Kasumi-1 (cell line): ENCODE results near the gene STXBP3.
A peak's percentile ranks its signal among the peaks of the same experiment; 100 is the strongest.
"Not testable (repeated sequence)": the region's sequence is repeated elsewhere in the genome, so short reads cannot be mapped to it uniquely, and the experiment has no call there.

Source experiments
- DNase-seq, 2 experiments: peaks; one replicate each; lab custom pipeline; 2025; lab: John Stamatoyannopoulos, UW

Gene STXBP3

DNA sequence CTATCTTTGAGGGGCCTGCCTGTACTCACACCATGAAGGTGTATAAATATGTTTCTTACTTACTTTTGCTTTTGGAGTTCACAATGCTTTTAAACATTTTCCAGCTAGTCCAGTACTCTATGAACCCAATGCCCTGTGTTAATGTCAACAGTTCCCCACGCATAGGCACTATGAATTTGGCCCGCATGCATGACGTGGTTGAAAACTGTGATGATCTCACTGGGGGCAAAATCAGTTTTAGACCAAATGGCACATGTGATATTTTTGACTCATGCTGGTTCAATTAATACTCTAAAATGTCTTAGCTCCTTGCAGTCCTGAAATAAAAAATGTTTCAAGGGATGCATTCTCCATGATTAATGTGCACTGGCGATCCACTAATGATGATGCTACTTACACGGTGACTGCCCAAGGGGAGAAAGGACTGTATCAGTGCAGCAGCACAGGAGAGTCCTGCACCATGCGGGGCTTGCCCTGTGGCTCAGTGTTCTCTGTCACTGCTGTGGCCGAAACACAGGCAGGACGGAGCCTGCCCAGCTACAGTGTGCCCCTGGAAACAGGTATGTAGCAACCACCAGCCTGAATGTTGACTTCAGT is 18.0 kb upstream of the STXBP3 start:
- DNase-seq: no peak

DNA sequence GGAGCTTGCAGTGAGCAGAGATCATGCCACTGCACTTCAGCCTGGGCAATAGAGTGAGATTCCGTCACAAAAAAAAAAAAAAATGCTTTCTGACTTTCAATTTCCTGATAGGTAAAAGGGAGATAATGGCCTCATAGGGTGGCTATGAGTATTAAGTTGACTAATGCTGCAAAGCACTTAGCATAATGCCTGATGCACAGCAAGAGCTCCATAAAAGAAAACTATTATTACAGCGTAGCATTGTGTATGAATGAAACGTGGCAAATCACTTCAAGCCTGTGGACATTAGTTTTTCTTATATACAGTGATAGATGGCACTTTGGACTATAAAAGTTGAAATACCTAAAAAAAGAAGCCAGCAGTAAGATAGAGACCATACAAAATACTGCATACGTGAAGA is 17.0 kb upstream of the STXBP3 start:
- DNase-seq: no peak

DNA sequence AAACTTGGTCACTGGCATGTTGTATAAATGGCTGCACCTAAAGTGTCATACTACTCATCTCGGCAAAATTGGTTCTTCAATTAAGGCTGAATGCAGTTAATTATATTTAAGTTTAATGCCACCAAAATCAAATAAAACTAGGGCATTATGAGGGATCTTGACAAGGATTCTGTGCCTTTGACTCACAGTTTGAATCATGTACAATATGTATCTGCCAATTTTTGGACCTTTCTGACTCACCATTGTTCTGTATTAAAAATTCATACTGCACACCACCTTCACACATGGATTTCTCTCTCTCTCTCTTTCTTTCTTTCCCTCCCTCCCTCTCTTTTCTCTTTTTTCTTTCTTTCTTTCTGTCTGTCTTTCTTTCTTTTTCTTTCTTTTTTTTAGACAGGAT is 14.1 kb upstream of the STXBP3 start:
- no peak for DNase-seq

DNA sequence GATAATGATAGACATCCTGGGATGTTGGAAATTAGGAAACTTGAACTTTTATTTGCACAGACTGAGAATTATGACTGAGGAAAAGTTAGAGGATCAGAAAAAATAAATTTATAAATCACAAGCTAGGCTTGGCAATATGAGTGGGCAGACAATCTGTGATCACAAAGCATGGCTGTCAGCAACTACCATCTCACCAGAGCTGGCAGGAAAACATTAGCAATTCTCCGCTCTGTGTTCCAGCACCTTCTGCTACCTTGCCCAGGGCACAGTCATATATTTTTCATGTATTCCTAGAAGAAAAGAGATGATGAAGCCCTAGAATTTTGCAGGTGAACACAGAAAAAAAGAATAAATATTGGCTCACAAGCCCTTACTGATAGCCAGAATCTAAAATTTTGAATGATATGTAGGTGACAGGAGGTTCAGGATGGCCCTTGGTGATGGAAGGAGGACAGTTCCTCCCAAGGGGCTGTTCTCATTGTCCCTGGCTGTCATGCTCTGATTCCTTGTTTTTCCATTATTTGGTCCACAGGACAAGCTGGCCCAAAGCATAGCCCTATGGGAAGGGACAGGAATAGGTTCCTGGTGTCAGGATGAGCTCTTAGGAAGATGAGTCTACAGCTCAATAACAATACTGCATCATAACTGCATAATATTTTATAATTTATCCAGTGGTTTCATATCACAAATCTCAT is 12.2 kb upstream of the STXBP3 start:
- no peak for DNase-seq

DNA sequence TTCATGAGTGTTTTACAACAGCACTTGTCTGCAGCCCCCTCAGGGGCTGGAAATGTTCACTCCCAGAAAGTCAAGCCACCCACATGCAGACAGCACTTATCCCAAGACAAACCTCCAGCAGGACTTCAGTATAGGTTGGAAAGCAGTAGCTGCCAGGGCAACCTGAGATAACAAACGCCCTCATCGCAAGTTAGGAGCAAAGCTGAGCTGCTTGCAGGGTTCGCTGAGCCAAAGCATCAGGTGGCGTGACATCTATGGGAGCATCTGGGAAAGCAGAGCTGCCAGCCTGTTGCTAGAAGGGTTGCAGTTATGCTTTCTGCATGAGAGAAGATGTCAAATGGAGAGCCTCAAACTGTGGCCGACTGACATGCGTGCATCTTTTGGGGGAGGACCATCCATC is 4.2 kb upstream of the STXBP3 start:
- DNase-seq: no peak

DNA sequence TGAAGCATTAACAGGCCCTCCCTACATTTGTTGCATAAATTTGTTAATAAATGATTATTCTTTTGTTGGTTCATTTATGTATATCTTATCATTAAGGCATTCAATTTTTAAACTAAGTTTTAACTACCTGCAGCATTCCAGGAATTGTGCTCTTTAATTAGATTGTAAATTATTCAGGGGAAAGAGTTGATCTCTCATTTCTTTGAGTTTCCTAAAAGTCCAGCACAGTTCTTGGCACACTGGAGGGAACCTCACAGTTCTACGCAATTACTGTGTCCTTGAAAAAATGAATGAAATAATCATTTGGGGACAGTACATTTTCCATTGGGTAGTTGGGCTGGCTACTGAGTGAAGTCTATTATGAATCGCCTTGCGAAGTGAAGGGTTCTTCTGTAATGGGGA is 493 bp upstream of the STXBP3 start:
- DNase-seq: no peak

DNA sequence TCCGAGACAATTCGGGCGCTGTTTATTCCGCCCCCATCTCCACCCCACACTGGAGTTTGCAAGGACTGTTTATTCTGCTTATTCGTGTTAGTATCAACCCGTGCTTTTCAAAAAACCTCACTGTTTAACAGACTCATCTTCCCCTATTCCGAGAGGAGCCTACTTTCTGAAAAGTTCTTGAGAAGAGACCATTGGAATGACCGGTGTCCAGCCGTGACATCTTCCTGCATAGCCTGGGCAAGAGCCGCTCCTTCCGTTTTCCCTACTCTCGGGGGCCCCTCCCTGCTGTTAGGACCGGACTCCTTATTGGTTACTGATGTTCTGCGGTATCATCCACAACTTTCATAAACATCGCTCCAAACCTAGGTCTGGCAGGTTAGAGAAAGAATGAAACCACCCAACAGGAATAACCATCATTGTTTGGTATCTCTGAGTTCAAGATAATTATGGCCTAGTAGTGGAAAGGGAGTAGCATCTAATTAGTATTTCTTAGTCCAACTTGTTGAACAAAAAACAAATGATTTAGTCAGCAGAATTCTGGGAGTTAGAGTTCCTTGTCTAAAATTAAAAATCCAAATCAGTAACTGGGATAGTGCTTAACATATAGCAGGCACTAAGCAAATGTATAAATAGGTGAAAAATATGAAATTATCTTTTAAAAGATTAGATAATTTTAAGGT is 837 bp downstream of the STXBP3 start:
- peak; percentile 76 to 81 for DNase-seq

DNA sequence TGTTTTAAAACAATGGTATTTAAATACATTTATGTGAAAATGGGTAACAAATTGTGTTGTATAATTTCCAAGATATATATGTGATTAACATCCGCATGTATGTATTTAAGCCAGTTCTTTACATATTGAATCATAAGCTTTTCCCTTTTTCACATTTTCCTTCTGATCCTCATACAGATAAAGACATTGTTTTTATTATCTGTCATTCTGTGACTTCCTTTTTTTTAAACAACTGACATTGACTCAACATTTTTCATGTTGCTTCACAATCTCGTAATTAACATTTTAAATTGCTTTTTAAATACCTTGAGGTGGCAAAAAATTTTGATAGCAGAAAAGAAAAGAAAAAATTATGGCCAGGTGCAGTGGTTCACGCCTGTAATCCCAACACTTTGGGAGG is 1.4 kb downstream of the STXBP3 start:
- DNase-seq: no peak

DNA sequence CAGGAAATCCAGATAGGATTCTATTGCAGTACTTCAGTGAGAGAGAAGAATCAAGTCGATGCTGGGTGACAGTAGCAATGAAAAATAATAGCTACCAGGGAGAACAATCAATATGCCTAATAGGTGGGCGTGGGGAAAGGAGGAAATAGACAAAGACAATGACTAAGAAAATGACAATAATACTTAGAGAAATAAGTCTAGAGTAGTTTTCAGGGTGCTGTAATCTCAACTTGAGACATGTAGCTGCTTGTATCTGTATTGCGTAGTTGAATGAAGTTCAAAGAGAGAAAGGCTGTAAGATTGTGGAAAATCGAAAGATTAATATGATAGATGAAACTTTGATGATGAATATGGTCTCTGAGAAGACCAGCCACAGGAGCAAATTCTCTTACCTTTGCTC is 2.6 kb downstream of the STXBP3 start:
- DNase-seq: no peak

DNA sequence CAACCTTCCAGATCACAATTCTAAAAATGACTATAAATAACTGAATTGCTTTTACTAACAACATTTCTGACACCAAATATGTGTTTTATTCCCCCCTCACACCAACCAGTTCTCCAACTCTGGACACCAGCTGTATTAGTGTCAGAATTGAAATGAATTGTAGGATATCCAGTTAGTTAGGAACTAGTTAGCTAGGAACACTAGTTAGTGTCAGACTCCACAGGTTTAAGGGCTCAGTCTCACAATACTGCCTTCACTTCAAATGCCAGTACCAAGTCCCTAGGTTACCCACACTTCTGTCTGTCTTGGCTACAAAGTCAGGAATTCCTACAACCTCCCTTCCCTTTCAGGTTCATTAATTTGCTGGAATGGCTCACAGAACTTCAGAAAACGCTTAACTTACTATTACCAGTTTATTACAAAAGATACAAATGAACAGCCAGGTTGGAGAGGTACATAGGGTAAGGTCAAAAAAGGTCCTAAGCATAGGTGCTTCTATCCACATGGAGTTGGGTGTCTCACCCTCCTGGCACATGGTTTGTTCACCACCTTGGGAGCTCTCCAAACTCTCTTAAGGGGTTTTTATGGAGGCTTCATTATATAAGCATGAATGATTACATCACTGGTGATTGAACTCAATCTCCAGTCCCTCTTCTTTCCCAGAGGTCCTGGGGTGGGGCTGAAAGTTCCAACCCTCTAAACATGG is 4.2 kb downstream of the STXBP3 start:
- no peak for DNase-seq

DNA sequence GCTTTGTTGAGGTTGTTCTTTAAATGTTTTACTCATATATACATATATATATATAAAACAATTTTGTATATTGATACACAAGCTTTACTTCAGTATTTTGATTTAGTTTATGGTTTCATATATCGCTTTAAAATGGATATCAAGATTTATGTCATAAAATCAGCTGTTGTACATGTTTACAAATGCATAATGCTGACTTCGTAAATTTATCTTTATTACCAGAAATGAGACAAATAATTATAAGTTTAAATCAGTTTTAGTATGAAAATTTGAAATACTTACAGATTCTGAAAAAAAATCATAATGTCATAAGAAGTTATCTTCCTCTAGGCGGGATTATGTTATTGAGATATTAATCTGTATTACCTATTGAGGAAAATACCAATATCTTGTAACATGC is 6.9 kb downstream of the STXBP3 start:
- no peak for DNase-seq

DNA sequence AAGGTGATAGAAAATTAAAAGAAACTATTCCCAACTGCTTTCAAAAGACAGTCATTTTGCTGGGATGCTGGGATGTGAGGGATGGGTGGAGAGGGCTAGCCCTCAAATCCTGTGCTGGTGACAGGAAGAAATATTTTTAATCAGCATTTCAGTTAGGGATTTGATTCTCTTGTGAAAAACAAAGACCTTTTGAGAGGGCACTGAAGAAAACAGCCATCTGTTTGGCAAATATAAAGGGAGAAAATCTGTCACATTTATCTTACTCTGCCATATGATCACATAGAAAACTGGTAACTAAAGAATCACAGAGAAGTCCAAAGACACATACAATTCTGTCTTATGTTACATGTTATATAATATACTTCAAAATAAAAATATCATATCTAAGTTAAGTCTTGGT is 12.3 kb downstream of the STXBP3 start:
- DNase-seq: no peak

DNA sequence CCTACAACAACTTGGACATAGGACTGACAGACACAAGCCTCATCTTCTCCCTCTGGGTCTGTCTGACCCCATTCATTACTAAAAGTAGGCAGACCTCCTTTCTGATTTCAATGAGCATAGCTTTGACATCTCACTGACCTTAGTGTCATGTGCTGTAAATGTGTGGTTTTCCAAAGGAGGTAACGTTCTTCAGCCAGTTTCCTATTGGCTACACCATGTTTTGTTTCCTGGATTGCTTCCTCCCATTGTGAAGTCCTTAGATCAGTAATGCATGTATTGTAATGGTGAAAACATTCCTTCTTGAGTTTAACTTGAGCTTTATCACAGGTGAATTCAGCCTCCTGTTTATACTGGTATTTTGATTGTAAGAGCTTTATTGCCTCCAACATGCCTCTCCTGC is 20.6 kb downstream of the STXBP3 start:
- no peak for DNase-seq

DNA sequence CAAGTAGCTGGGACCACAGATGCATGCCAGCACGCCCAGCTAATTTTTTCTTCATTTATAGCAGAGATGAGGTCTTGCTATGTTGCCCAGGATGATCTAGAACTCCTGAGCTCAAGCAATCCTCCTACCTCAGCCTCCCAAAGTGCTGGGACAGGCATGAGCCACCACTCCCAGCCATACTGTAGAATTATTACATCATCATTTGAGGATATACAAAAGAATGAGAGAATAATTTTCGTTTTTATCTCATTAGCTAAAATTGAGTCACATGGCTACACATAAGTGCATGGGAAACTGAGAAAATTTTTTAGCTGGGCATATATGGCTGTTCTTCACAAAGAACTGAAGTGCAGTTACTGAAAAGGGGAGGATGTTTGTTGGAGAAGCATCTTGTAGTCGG is 21.2 kb downstream of the STXBP3 start:
- no peak for DNase-seq

DNA sequence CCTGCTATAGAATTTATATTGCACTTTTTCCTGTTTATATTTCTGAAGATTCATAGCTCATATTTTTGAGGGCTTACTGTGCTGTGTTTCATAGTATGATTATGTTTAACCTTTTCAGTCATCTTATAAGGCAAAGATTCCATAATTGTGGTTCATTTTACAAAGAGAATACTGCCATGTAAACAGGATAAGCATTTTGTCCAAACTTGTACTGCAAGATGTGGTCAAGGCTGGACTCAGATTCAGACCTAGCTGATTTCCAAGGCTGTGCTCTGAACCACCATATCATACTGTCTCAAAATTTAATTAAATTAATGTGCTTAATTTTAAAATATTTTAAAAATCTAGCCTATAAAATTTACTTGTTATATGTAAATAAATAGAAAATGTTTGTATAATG is 31.4 kb downstream of the STXBP3 start:
- no peak for DNase-seq

DNA sequence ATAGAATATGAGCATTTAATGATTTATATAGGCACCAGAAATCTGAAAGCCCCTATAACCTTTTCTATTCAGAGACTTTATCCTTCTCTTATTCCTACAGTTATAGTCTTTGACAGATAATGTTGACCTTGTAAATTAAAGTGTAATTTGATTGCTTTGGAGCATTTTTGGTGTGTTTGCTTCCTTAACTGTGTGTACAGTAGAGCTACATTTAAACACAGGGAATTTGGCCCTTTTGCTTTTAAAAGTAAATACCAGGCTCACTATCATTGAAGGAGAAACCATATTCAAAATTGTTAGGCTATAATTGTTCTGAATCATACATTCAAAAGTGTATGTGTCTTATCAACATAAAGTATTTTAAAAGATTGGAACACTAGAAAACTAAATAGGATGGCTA is 33.0 kb downstream of the STXBP3 start:
- no peak for DNase-seq

DNA sequence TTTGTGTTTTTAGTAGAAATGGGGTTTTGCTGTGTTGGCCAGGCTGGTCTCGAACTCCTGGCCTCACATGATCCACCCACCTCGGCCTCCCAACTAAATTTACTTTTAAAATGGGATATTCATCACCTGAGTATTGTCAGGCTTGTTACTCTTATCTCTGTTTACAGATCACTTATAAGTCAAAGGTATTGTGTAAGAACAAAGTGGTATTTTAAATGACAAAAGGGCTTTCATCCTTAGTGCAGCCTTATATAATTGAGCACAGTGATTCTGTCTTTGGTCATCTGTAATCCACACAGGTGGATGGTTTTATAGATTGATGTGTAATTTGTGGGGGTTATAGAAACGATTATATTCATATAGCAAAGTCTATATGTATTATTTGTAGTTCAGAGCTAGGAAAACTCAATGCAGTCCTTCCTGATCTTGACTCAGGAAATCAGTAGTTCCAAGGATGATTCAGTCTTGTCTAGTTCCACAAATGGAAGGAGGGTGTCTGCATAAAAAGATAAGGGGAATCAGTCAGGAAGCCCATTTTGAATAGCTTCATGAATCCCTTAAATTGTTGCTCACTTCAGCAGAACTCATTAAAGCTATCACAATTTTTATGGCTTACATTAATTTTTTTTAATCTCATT is 34.6 kb downstream of the STXBP3 start:
- no peak for DNase-seq

DNA sequence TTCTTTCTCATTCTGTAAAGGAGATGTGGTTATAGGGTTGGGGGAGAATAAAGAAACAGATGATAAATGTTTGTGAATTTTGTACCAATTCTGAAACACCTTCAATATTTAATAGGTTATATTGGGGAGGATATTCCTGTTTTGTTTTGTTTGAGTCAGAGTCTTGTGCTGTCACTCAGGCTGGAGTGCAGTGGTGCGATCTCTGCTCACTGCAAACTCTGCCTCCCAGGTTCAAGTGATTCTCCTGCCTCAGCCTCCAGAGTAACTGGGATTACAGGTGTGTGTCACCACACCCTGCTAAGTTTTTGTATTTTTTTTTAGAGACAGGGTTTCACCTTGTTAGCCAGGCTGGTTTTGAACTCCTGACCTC is 35.1 kb downstream of the STXBP3 start:
- not testable (repeated sequence) for DNase-seq

DNA sequence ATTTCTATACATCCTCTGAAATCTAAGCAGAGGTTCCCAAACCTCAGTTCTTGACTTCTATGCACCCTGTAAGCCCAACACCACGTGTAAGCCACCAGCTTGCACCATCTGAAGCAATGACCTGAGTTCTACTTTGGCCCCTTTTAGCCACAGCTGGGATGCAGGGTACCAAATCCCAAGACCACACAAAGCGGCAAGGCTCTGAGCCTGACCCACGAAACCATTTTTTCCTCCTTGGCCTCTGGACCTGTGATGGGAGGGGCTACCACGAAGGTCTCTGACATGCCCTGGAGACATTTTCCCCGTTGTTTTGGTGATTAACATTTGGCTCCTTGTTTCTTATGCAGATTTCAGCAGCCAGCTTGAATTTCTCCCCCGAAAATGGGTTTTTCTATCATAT is 38.8 kb downstream of the STXBP3 start:
- no peak for DNase-seq

DNA sequence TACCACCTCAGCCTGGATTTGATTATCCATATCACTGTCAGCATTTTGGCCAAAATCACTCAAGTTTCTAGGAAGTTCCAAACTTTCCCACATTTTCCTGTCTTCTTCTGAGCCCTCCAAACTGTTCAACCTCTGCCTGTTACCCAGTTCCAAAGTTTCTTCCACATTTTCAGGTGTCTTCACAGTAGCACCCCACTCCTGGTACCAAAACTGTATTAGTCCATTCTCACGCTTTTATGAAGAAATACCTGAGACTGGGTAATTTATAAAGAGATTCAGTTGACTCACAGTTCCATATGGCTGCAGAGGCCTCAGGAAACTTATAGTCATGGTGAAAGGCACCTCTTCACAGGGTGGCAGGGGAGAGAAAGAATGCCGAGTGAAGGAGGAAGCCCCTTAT is 39.4 kb downstream of the STXBP3 start:
- DNase-seq: no peak

DNA sequence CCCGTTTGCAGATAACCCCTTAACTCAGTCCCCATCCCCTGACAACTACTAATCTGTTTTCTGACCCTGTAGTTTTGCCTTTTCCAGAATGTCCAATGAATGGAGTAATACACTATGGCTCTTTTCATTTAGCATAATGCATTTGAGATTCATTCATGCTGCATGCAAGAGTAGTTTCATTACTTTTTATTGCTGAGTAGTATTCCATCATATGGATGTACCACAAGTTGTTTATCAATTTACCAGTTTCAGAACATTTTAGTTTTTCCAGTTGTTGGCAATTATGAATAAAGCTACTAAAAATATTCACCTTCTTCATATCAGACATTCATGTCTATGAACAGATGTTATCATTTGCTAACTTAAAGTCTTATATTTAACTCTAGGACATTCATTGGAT is 45.3 kb downstream of the STXBP3 start:
- no peak for DNase-seq

DNA sequence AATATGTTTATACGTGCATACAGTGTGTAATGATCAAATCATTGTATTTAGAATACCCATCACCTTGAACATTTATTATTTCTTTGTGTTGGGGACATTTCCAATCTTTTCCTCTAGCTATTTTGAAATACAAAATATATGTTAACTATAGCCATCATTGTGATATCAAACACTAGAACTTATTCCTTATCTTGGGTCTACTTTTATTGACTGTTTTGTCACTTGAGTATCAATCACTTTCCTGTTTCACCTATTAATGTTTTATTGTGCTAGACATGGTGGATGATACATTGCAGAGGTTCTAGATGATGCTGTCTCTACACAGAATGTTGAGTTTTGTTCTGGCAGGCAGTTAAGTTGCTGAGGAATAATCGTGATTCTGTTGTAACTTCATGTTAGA is 45.9 kb downstream of the STXBP3 start:
- no peak for DNase-seq

DNA sequence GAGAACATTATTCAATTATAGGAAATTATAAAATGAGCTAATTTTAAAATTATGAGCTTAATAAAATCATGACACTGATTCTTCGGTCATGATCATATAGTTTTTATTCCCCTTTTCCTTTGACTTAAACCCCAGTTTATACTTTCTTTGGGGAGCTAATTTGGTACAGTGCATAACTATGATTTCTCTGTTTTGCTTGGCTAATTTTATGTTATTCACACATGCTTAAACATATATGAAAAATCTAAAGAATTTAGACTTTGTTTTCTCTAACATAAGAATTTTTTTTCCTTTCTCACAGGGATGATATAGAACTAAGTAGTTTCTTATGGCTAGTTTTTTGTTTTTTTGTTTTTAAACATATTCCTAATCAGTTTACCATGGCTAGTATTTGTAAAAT is 52.5 kb downstream of the STXBP3 start:
- no peak for DNase-seq
